IPS-20b (cell line): ENCODE results near the gene ZNF681.
"Not testable (repeated sequence)": the region's sequence is repeated elsewhere in the genome, so short reads cannot be mapped to it uniquely, and the experiment has no call there.

Experiments
- H3K27ac ChIP-seq: one replicate; pipeline ENCODE4 v1.5.1; 2013; ENCODE audit warnings: low read length
- H3K27me3 ChIP-seq: 2 replicates; pipeline ENCODE4 v1.6.1; 2013; ENCODE audit warnings: mild to moderate bottlenecking, low read length, inconsistent platforms; ENCODE audit not compliant: insufficient read depth
- H3K36me3 ChIP-seq: 2 replicates; pipeline ENCODE4 v1.6.1; 2013; ENCODE audit warnings: low read depth, mild to moderate bottlenecking, inconsistent platforms, low read length, moderate library complexity; ENCODE audit not compliant: insufficient read depth
- H3K4me1 ChIP-seq: 2 replicates; pipeline ENCODE4 v1.6.1; 2013; ENCODE audit warnings: mild to moderate bottlenecking, control low read depth, inconsistent platforms, low read length, moderate library complexity; ENCODE audit not compliant: insufficient read depth
- H3K4me3 ChIP-seq: 2 replicates; pipeline ENCODE4 v1.5.1; 2013; ENCODE audit warnings: mild to moderate bottlenecking, low read length, inconsistent platforms
- H3K9ac ChIP-seq: 2 replicates; pipeline ENCODE4 v1.6.1; 2013; ENCODE audit warnings: low read depth, mild to moderate bottlenecking, inconsistent platforms, low read length, moderate library complexity
- H3K9me3 ChIP-seq: 2 replicates; pipeline ENCODE4 v1.6.1; 2013; ENCODE audit warnings: mild to moderate bottlenecking, low read depth, low read length, inconsistent platforms; ENCODE audit not compliant: insufficient read depth

The ZNF681 gene

GRCh38 chr19:23772675-23773063 is 14.0 kb upstream of the ZNF681 start:
- no peak overlapping the region for H3K4me3 ChIP-seq
- no peak overlapping the region for H3K9ac ChIP-seq
- H3K27me3 ChIP-seq, result no peaks in the 10 kb centered on the region
- H3K27ac ChIP-seq, result no peak overlapping the region
- H3K36me3 ChIP-seq, result peaks cover 86% of the 10 kb centered on the region
- no peaks in the 10 kb centered on the region for H3K9me3 ChIP-seq
- H3K4me1 ChIP-seq, result no peaks in the 10 kb centered on the region

- Histone ChIP-seq H3K9me3 (no peaks in the 10 kb centered on the region), H3K27me3 (no peaks in the 10 kb centered on the region), H3K9ac (no peak overlapping the region), H3K4me3 (no peak overlapping the region), H3K36me3 (peaks cover 85% of the 10 kb centered on the region), H3K4me1 (no peaks in the 10 kb centered on the region), H3K27ac (no peak overlapping the region)
Observed at GRCh38 chr19:23771761-23772674, 13.3 kb upstream of the ZNF681 start.

- H3K27ac ChIP-seq, result no peak overlapping the region
- H3K9me3 ChIP-seq, result no peaks in the 10 kb centered on the region
- H3K9ac ChIP-seq, result no peak overlapping the region
- peaks cover 82% of the 10 kb centered on the region for H3K36me3 ChIP-seq
- H3K4me3 ChIP-seq, result no peak overlapping the region
- H3K4me1 ChIP-seq, result no peaks in the 10 kb centered on the region
- no peaks in the 10 kb centered on the region for H3K27me3 ChIP-seq
Observed at GRCh38 chr19:23771316-23771715, 12.6 kb upstream of the ZNF681 start.

- no peak overlapping the region for H3K27ac ChIP-seq
- no peaks in the 10 kb centered on the region for H3K27me3 ChIP-seq
- no peaks in the 10 kb centered on the region for H3K4me1 ChIP-seq
- H3K36me3 ChIP-seq, result peaks cover 77% of the 10 kb centered on the region
- no peaks in the 10 kb centered on the region for H3K9me3 ChIP-seq
- H3K9ac ChIP-seq, result no peak overlapping the region
- H3K4me3 ChIP-seq, result no peak overlapping the region
Observed at GRCh38 chr19:23770672-23771250, 12.1 kb upstream of the ZNF681 start.

- Histone ChIP-seq H3K9me3 (no peaks in the 10 kb centered on the region), H3K27me3 (no peaks in the 10 kb centered on the region), H3K4me1 (no peaks in the 10 kb centered on the region; the same call in 1 of the 2 replicates), H3K27ac (no peak overlapping the region), H3K36me3 (peaks cover 75% of the 10 kb centered on the region), H3K4me3 (no peak overlapping the region), H3K9ac (no peak overlapping the region)
Observed at GRCh38 chr19:23769691-23770468, 11.2 kb upstream of the ZNF681 start.

GRCh38 chr19:23766951-23767350 is 8.3 kb upstream of the ZNF681 start:
- no peak overlapping the region for H3K4me3 ChIP-seq
- no peak overlapping the region for H3K9ac ChIP-seq
- peaks cover 55% of the 10 kb centered on the region for H3K36me3 ChIP-seq
- H3K9me3 ChIP-seq, result no peaks in the 10 kb centered on the region
- no peaks in the 10 kb centered on the region for H3K27me3 ChIP-seq
- no peak overlapping the region for H3K27ac ChIP-seq
- H3K4me1 ChIP-seq, result peaks cover 5% of the 10 kb centered on the region

GRCh38 chr19:23764781-23765180 is 6.1 kb upstream of the ZNF681 start:
- Histone ChIP-seq H3K9ac (no peak overlapping the region; the same call in 1 of the 2 replicates), H3K36me3 (peaks cover 34% of the 10 kb centered on the region; the same call in 1 of the 2 replicates), H3K4me3 (peak overlapping the region; percentile 98), H3K27ac (no peak overlapping the region), H3K4me1 (peaks cover 5% of the 10 kb centered on the region), H3K27me3 (peaks cover 6% of the 10 kb centered on the region; the same call in 1 of the 2 replicates), H3K9me3 (no peaks in the 10 kb centered on the region)

GRCh38 chr19:23762884-23763711 is 4.4 kb upstream of the ZNF681 start:
- peaks cover 22% of the 10 kb centered on the region; the same call in 1 of the 2 replicates for H3K36me3 ChIP-seq
- peaks cover 5% of the 10 kb centered on the region for H3K4me1 ChIP-seq
- peak overlapping the region; percentile 98 for H3K4me3 ChIP-seq
- no peaks in the 10 kb centered on the region for H3K9me3 ChIP-seq
- H3K27me3 ChIP-seq, result peaks cover 6% of the 10 kb centered on the region; the same call in 1 of the 2 replicates
- H3K27ac ChIP-seq, result peak overlapping the region; percentile 75
- peak overlapping the region; percentile 92 for H3K9ac ChIP-seq

GRCh38 chr19:23762548-23762883 is 3.8 kb upstream of the ZNF681 start:
- Histone ChIP-seq H3K9me3 (no peaks in the 10 kb centered on the region), H3K27me3 (peaks cover 6% of the 10 kb centered on the region; the same call in 1 of the 2 replicates), H3K9ac (peak overlapping the region; percentile 92; the same call in 1 of the 2 replicates), H3K27ac (no peak overlapping the region), H3K36me3 (peaks cover 21% of the 10 kb centered on the region; the same call in 1 of the 2 replicates), H3K4me1 (peaks cover 5% of the 10 kb centered on the region), H3K4me3 (peak overlapping the region; percentile 98)

GRCh38 chr19:23760326-23760725 is 1.6 kb upstream of the ZNF681 start:
- H3K9me3 ChIP-seq, H3K4me3 ChIP-seq, H3K27me3 ChIP-seq, H3K4me1 ChIP-seq, H3K36me3 ChIP-seq, H3K9ac ChIP-seq, H3K27ac ChIP-seq: not testable (repeated sequence)
